Kidney (tissue), 14 donors: Measurements from ENCODE around the gene ADGRA3. TPM values are rescaled to one million over a fixed set of nuclear protein-coding genes. Genes with fewer than 3 reads are reported as not detected.

Experiments used
- DNase-seq, 5 donors: peaks; one replicate each; pipeline ENCODE4 v3.0.0-alpha.2; 2013 to 2020
- FAIRE-seq: peaks from 2 replicates; lab custom pipeline; 2012; peaks lifted over from hg19 to GRCh38; lab: Jason Lieb, UNC
- H3K27ac ChIP-seq, 2 donors: one replicate each; pipeline ENCODE4 v1.7.0; 2013; ENCODE audit warnings: low read depth in 2 of 2, low read length in 2 of 2, inconsistent platforms in 1 of 2
- H3K27me3 ChIP-seq: one replicate; pipeline ENCODE4 v1.7.1; 2013; ENCODE audit warnings: low read length, inconsistent platforms; ENCODE audit not compliant: control insufficient read depth, insufficient read depth
- H3K36me3 ChIP-seq, 3 donors: one replicate each; pipeline versions ENCODE4 v1.7.0 to v1.7.1; 2013; ENCODE audit warnings: low read length in 3 of 3, control low read depth in 1 of 3, inconsistent platforms in 1 of 3; ENCODE audit not compliant: insufficient read depth in 3 of 3, control insufficient read depth in 2 of 3
- H3K4me1 ChIP-seq, 3 donors: one replicate each; pipeline versions ENCODE4 v1.7.0 to v1.7.1; 2013; ENCODE audit warnings: low read length in 3 of 3, inconsistent platforms in 1 of 3, low read depth in 1 of 3; ENCODE audit not compliant: control insufficient read depth in 2 of 3, insufficient read depth in 2 of 3
- H3K4me3 ChIP-seq, 3 donors: one replicate each; pipeline versions ENCODE4 v1.7.0 to v1.8.1; 2013; ENCODE audit warnings: low read length in 3 of 3, control low read depth in 1 of 3, inconsistent platforms in 1 of 3
- H3K9ac ChIP-seq, 3 donors: one replicate each; pipeline versions ENCODE4 v1.7.0 to v1.7.1; 2013; ENCODE audit warnings: low read length in 3 of 3, control low read depth in 1 of 3, inconsistent platforms in 1 of 3
- H3K9me3 ChIP-seq, 3 donors: one replicate each; pipeline versions ENCODE4 v1.7.0 to v1.7.1; 2013; ENCODE audit warnings: low read length in 3 of 3, control low read depth in 1 of 3, inconsistent platforms in 1 of 3; ENCODE audit not compliant: control insufficient read depth in 2 of 3, insufficient read depth in 1 of 3
- CTCF ChIP-seq: IDR thresholded peaks from 3 replicates; pipeline ENCODE4 v1.5.1; 2012; ENCODE audit warnings: mild to moderate bottlenecking, moderate library complexity, borderline replicate concordance; ENCODE audit not compliant: insufficient read depth; ENCODE audit errors: extremely low read depth
- intact Hi-C: fragments of 100-400 bp; cut with DNase I; formaldehyde crosslinking; loops from one replicate; pipeline ENCODE4 v1.11.1; 2022
- polyA plus RNA-seq: library from polyadenylated mRNA; stranded (reverse); fragments of 350-450 nt; fragmentation: Illumina TruSeq; extraction: RNeasy Lipid Tissue Mini Kit (QIAGEN cat#74804); gene quantifications from one replicate; pipeline ENCODE4 v1.2.3, GENCODE V29; 2014; ENCODE audit warnings: low read depth, low replicate concordance; ENCODE audit not compliant: insufficient read depth
- total RNA-seq: library from RNA; stranded (reverse); fragmentation: NEBNext Ultra II Directional; extraction: Animal tissue kit (Norgen Biotek cat#: 25700); gene quantifications from one replicate; pipeline ENCODE4 v1.2.1, GENCODE V29; 2021
- donor health status: control.
- donor health status: control.
- donor health status: control.
- donor health status: control.
- donor health status: control.
- donor health status: DM: yes; HTN: yes; CAD: no.
- donor health status: Normal renal cell carcinoma (clear cell type).

Gene ADGRA3
- total and polyA plus RNA-seq, 2 donors from 2014 or later: 8.2 to 28.7 TPM

GRCh38 chr4:22430626-22431025, 85.2 kb downstream of the ADGRA3 start:
- DNase-seq: no peak
- no peak overlapping the region for H3K9ac ChIP-seq
- no peaks in the 10 kb centered on the region for H3K4me1 ChIP-seq
- no peak for TF ChIP-seq CTCF
- H3K4me3 ChIP-seq: no peak overlapping the region
- H3K9me3 ChIP-seq: no peaks in the 10 kb centered on the region
- intact Hi-C loops: no loop called here
- H3K27ac ChIP-seq: no peak overlapping the region
- H3K27me3 ChIP-seq: no peaks in the 10 kb centered on the region
- peaks cover 0 to 1% (median 0%) of the 10 kb centered on the region in 3 donors for H3K36me3 ChIP-seq
- no peak for FAIRE-seq

GRCh38 chr4:22428441-22428840, 87.4 kb downstream of the ADGRA3 start:
- Histone ChIP-seq H3K27me3 (no peaks in the 10 kb centered on the region), H3K4me3 (no peak overlapping the region), H3K27ac (no peak overlapping the region), H3K36me3 (no peaks in the 10 kb centered on the region), H3K4me1 (no peaks in the 10 kb centered on the region), H3K9ac (no peak overlapping the region), H3K9me3 (no peaks in the 10 kb centered on the region)
- FAIRE-seq (no peak), DNase-seq (no peak)
- intact Hi-C loops: no loop called here
- TF ChIP-seq CTCF: no peak

- no peak for DNase-seq
- Histone ChIP-seq H3K4me3 (no peak overlapping the region), H3K27ac (no peak overlapping the region), H3K36me3 (no peaks in the 10 kb centered on the region), H3K4me1 (no peaks in the 10 kb centered on the region), H3K9me3 (no peaks in the 10 kb centered on the region), H3K9ac (no peak overlapping the region), H3K27me3 (no peaks in the 10 kb centered on the region)
- no peak for FAIRE-seq
- intact Hi-C loops: no loop called here
- TF ChIP-seq CTCF: no peak
Observed at GRCh38 chr4:22427675-22428074, 88.2 kb downstream of the ADGRA3 start.

GRCh38 chr4:22420291-22420690, 95.6 kb downstream of the ADGRA3 start:
- FAIRE-seq (no peak), DNase-seq (no peak)
- peaks cover 0 to 2% (median 0%) of the 10 kb centered on the region in 3 donors for H3K36me3 ChIP-seq
- no peak overlapping the region for H3K4me3 ChIP-seq
- intact Hi-C loops: no loop called here
- no peak for TF ChIP-seq CTCF
- H3K27ac ChIP-seq: no peak overlapping the region
- no peaks in the 10 kb centered on the region for H3K4me1 ChIP-seq
- no peak overlapping the region for H3K9ac ChIP-seq
- H3K9me3 ChIP-seq: no peaks in the 10 kb centered on the region
- H3K27me3 ChIP-seq: no peaks in the 10 kb centered on the region
